A673 (cell line): ENCODE data around the gene KRTAP5-3. TPM values are rescaled to one million over a fixed set of nuclear protein-coding genes. Genes with fewer than 3 reads are reported as not detected.

ENCODE experiments used
- BruUV-seq: library from RNA; stranded (reverse); fragments of 400-500 nt; replicated peaks from 2 replicates; lab custom pipeline; 2021; lab: Mats Ljungman, UMichigan
- CTCF ChIA-PET: fragments of 300-600 bp; sonication (Branson Sonifier 250); formaldehyde crosslinking; loops from one replicate; lab custom pipeline; 2022; ENCODE audit warnings: antibody characterized with exemption; lab: Charles Lee
- POLR2A ChIA-PET: fragments of 300-600 bp; sonication (Branson Sonifier 250); formaldehyde crosslinking; loops from one replicate; lab custom pipeline; 2022; ENCODE audit warnings: antibody characterized with exemption; ENCODE audit not compliant: low non-redundant PET; lab: Charles Lee
- DNase-seq: peaks from one replicate; pipeline ENCODE4 v3.0.0-alpha.2; 2015; ENCODE audit warnings: low spot score
- H3K27ac ChIP-seq: fragments of 200-600 bp; sonication (generic); 2 replicates; pipeline ENCODE4 v1.5.1; 2016; ENCODE audit warnings: mixed run types, low read depth, mild to moderate bottlenecking, mixed read lengths, antibody characterized with exemption, low read length; ENCODE audit not compliant: poor library complexity, severe bottlenecking
- H3K27me3 ChIP-seq: fragments of 200-600 bp; sonication (generic); replicated peaks from 2 replicates; pipeline ENCODE4 v1.6.1; 2017; ENCODE audit warnings: mixed run types, low read depth, mild to moderate bottlenecking, mixed read lengths, antibody characterized with exemption, low read length; ENCODE audit not compliant: insufficient read depth, poor library complexity
- H3K36me3 ChIP-seq: fragments of 200-600 bp; sonication (generic); 2 replicates; pipeline ENCODE4 v1.6.1; 2016; ENCODE audit warnings: mixed run types, mild to moderate bottlenecking, mixed read lengths, antibody characterized with exemption, low read length; ENCODE audit not compliant: insufficient read depth, poor library complexity, severe bottlenecking
- H3K4me1 ChIP-seq: fragments of 200-600 bp; sonication (generic); 2 replicates; pipeline ENCODE4 v1.6.1; 2017; ENCODE audit warnings: mixed run types, mild to moderate bottlenecking, mixed read lengths, antibody characterized with exemption, low read length; ENCODE audit not compliant: insufficient read depth, poor library complexity, severe bottlenecking
- H3K4me3 ChIP-seq: fragments of 200-600 bp; sonication (generic); 2 replicates; pipeline ENCODE4 v1.5.1; 2016; ENCODE audit warnings: low read depth, mixed run types, mild to moderate bottlenecking, mixed read lengths, low read length; ENCODE audit not compliant: poor library complexity, severe bottlenecking
- H3K9me3 ChIP-seq: fragments of 200-600 bp; sonication (generic); 2 replicates; pipeline ENCODE4 v1.6.1; 2016; ENCODE audit warnings: mixed run types, low read depth, mild to moderate bottlenecking, mixed read lengths, antibody characterized with exemption, low read length; ENCODE audit not compliant: poor library complexity, severe bottlenecking
- EZH2 ChIP-seq: fragments of 200-600 bp; sonication (generic); IDR thresholded peaks from 2 replicates; pipeline ENCODE4 v1.6.1; 2017; ENCODE audit warnings: borderline replicate concordance, low read depth, mild to moderate bottlenecking, mixed read lengths, antibody characterized with exemption, low read length; ENCODE audit not compliant: poor library complexity, severe bottlenecking
- intact Hi-C: fragments of 100-400 bp; cut with micrococcal nuclease; formaldehyde crosslinking; loops from one replicate; pipeline ENCODE4 v1.10.0; 2022; ENCODE audit not compliant: unreplicated experiment
- total RNA-seq: library from RNA; stranded (reverse); gene quantifications from 2 replicates; pipeline ENCODE4 v1.2.3, GENCODE V29; 2021
- TF ChIP-seq, protein P1 (sequence below): fragments of 300-800, 200-600 bp; sonication (generic); conservative IDR thresholded peaks from 2 replicates; pipeline ENCODE4 v1.5.1; 2017; ENCODE audit warnings: low read depth, mild to moderate bottlenecking, antibody characterized with exemption, low read length, moderate library complexity, mixed read lengths

KRTAP5-3 gene
- total RNA-seq, 1 experiment from 2014 or later: not detected

DNA sequence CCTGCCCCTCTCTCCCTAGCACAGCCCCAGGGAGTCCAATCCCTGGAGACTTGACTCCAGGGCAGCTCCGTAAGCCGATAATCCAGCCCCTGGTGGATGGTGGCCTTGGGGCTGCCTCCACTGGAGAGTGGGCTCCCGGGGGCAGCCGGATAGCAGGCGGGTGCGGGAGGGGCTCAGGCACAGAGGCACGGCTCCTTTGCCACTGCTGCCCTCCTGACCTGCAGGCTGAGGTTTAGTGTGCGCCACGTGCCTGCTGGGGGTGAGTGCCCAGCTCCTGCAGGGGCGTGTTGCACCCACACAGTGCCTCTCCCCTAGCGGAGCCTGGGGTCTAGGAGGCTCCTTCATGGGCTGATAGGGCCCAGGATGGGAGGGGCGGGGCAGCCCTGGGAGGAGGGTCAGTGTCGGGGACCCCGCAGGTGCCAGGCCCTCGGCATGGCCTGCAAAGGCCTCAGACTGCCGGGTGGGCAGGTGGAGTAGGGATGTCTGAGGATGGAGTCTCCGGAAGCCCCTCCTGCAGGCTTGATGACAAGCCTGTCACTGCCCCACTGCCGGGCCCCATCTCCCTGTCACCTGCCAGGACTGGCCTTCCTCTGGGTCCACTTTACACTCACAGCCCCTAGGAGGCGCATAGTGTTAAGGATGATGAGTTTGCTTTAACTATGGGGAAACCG, 41.7 kb downstream of the KRTAP5-3 start:
- ChIA-PET CTCF (no interaction called here), POLR2A (no interaction called here)

DNA sequence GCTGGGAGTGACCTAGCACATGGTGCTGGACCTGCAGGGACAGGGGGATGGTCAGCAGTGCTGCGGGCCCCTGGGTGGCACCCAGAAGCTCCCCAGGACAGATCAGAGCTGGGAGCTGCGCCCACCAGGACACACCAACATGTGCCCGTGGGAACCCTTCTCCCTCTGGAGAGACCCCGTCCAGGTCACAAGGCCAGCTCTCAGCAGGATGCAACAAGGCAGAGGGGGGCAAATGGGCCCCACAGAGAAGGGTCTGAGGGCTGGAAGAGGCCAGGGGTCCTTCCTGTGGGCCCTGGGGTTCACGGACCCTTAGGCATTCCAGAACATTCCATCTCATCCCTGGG, 42.4 kb downstream of the KRTAP5-3 start:
- Histone ChIP-seq H3K4me1 (no peaks in the 10 kb centered on the region), H3K27ac (no peak overlapping the region), H3K4me3 (no peak overlapping the region), H3K9me3 (no peaks in the 10 kb centered on the region), H3K36me3 (no peaks in the 10 kb centered on the region), H3K27me3 (no peaks in the 10 kb centered on the region)
- intact Hi-C loops: no loop called here
- DNase-seq: no peak
- ChIA-PET POLR2A (no interaction called here), CTCF (no interaction called here)
- BruUV-seq: no TSS peak
- TF ChIP-seq EZH2: no peak
- TF ChIP-seq, protein P1, sequence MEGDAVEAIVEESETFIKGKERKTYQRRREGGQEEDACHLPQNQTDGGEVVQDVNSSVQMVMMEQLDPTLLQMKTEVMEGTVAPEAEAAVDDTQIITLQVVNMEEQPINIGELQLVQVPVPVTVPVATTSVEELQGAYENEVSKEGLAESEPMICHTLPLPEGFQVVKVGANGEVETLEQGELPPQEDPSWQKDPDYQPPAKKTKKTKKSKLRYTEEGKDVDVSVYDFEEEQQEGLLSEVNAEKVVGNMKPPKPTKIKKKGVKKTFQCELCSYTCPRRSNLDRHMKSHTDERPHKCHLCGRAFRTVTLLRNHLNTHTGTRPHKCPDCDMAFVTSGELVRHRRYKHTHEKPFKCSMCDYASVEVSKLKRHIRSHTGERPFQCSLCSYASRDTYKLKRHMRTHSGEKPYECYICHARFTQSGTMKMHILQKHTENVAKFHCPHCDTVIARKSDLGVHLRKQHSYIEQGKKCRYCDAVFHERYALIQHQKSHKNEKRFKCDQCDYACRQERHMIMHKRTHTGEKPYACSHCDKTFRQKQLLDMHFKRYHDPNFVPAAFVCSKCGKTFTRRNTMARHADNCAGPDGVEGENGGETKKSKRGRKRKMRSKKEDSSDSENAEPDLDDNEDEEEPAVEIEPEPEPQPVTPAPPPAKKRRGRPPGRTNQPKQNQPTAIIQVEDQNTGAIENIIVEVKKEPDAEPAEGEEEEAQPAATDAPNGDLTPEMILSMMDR: no peak

More for the DNA sequence above, 41.7 kb downstream of the KRTAP5-3 start:
- Histone ChIP-seq H3K9me3 (no peaks in the 10 kb centered on the region), H3K36me3 (no peaks in the 10 kb centered on the region), H3K27ac (no peak overlapping the region), H3K4me3 (no peak overlapping the region), H3K27me3 (no peaks in the 10 kb centered on the region), H3K4me1 (no peaks in the 10 kb centered on the region)
- intact Hi-C loops: no loop called here
- no peak for TF ChIP-seq EZH2
- TF ChIP-seq, protein P1: 0 out of 2 replicates have a peak, but pooled peaks have one; percentile 15
- BruUV-seq: no TSS peak
- no peak for DNase-seq

DNA sequence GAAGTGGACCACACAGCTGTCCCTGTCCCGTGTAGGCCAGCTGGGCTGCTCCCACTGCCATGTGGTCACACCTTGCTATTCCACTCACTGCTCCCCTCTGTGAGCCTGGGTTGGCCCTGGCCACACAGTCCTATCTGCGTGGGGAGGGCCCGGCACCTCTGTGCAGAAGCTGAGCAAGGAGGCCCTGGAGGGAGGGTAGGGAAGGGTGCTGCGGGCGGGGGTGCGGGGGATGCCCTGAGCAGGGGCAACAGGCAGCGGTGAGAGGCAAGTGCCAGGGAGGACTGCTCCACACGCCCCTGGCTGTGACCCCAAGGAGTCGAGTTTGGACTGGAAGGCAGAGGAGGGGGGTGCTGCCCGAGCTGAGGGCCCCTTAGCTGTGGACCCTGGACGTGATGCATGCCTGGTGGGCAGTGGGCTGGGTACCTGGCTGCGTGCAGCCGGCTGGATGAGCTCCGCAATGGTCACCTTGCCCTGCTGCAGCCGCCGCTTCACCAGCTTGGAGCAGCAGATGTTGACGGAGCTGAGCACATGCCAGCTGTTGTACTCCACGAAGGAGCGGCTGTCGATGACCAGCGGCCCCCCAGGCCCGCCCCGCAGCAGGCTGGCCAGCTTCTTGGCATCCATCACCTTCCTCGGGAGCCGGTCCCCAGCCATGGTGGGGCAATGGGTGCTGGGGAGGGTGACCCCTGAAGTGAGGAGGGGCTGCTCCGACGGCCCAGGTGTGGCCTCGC, 42.9 kb downstream of the KRTAP5-3 start:
- H3K4me3 ChIP-seq: no peak overlapping the region
- ChIA-PET CTCF (interaction anchor here (0.7 to 1.5 kb wide), 2 partner anchors 10 to 19 kb away, joined by 4 to 9 read pairs; no protein-coding TSS in a partner anchor), POLR2A (no interaction called here)
- TF ChIP-seq EZH2: no peak
- H3K27ac ChIP-seq: no peak overlapping the region
- H3K36me3 ChIP-seq: no peaks in the 10 kb centered on the region
- H3K4me1 ChIP-seq: no peaks in the 10 kb centered on the region
- no peaks in the 10 kb centered on the region for H3K9me3 ChIP-seq
- no peaks in the 10 kb centered on the region for H3K27me3 ChIP-seq
- intact Hi-C loops: no loop called here
- no TSS peak for BruUV-seq
- no peak for DNase-seq
